ENCODE results near the gene MXD4. TPM values are rescaled to one million over a fixed set of nuclear protein-coding genes. Genes with fewer than 3 reads are reported as not detected.

Gene MXD4
- total RNA-seq, 2 experiments from 2014 or later, result 1.5 to 2.3 TPM

DNA sequence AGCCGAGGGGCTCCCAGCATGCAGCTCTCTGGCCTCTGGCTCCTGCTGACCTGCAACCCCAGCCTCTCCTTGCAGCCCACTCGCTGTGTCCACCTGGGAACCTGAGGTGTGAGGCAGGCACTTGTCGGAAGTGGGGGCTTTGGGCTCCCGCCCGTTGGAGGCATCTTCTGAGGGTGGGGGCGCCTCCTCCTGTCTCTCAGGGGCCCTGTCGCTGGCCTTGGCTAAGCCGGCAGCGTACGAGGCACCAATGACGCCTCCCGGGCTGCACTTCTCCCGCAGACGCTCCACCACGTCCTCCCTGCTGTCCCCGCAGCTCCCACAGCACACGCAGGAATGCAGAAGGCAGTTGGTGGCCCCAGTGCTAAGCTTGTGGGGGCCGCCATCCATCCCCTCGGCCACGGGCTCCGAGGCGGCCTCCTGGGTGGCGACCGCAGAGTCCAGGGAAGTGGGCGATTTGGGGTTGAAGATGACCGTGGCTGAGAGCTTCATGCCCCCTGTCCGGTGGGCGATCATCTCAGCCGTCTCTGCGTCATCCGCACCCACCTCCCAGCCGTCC lies 42.5 kb upstream of the MXD4 start:
- Mint-ChIP-seq H3K4me3 (no peak overlapping the region), H3K27me3 (no peaks in the 10 kb centered on the region), H3K4me1 (ENCODE audit: low read depth) (no peaks in the 10 kb centered on the region), H3K9me3 (peaks cover 12% of the 10 kb centered on the region), H3K27ac (no peak overlapping the region), H3K36me3 (ENCODE audit: low read depth) (no peaks in the 10 kb centered on the region)
- ATAC-seq (no peak), DNase-seq (no peak)
- ChIA-PET POLR2A (no interaction called here), CTCF (interaction anchor here (1.0 kb wide), 1 partner anchor 18 kb away, joined by 3 read pairs; no protein-coding TSS in a partner anchor)
- intact Hi-C loops (cut with micrococcal nuclease), result no loop called here
- TF ChIP-seq, protein P1, sequence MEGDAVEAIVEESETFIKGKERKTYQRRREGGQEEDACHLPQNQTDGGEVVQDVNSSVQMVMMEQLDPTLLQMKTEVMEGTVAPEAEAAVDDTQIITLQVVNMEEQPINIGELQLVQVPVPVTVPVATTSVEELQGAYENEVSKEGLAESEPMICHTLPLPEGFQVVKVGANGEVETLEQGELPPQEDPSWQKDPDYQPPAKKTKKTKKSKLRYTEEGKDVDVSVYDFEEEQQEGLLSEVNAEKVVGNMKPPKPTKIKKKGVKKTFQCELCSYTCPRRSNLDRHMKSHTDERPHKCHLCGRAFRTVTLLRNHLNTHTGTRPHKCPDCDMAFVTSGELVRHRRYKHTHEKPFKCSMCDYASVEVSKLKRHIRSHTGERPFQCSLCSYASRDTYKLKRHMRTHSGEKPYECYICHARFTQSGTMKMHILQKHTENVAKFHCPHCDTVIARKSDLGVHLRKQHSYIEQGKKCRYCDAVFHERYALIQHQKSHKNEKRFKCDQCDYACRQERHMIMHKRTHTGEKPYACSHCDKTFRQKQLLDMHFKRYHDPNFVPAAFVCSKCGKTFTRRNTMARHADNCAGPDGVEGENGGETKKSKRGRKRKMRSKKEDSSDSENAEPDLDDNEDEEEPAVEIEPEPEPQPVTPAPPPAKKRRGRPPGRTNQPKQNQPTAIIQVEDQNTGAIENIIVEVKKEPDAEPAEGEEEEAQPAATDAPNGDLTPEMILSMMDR (IDR thresholded peaks at IDR 0.05), result no peak

DNA sequence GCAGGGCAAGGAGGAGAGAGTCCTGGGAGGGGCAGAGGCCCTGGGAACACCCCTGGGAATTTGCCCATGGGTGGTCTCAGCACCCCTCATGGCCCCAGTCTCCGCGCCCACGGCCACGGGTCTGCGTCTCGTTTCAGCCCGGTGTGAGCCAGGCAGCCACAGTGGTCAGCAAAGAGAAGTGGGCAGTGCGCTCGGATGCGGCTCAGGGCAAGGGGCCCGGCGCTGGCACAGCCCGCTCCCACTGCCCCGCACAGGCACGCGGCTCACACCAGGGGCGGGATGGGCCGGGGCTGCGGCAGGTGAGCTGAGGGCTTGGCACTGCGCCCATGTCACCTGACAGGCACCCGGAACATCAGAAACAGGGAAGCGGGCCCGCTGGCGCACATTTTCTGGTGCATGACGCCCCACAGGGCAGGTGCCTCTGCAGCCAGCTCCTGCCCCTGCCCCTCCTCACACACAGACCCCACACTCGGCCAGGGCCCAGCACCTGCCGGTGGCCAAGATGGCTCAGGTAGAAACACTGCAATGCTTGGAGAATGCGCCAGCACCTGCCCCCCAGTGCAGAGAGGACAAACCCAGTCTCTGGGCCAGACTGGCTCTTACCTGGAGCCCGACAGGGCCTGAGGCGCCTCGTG lies 41.9 kb upstream of the MXD4 start:
- no peaks in the 10 kb centered on the region for H3K4me1 Mint-ChIP-seq (ENCODE audit: low read depth)
- H3K36me3 Mint-ChIP-seq (ENCODE audit: low read depth), result no peaks in the 10 kb centered on the region
- H3K9me3 Mint-ChIP-seq, result peaks cover 12% of the 10 kb centered on the region
- H3K4me3 Mint-ChIP-seq, result no peak overlapping the region
- TF ChIP-seq, protein P1 (IDR thresholded peaks at IDR 0.05), result no peak
- ATAC-seq (no peak), DNase-seq (no peak)
- H3K27ac Mint-ChIP-seq, result no peak overlapping the region
- CTCF ChIA-PET, result interaction anchor here (1.0 kb wide), 1 partner anchor 18 kb away, joined by 3 read pairs; no protein-coding TSS in a partner anchor
- H3K27me3 Mint-ChIP-seq, result no peaks in the 10 kb centered on the region
- intact Hi-C loops (cut with micrococcal nuclease), result no loop called here
- POLR2A ChIA-PET, result no interaction called here

DNA sequence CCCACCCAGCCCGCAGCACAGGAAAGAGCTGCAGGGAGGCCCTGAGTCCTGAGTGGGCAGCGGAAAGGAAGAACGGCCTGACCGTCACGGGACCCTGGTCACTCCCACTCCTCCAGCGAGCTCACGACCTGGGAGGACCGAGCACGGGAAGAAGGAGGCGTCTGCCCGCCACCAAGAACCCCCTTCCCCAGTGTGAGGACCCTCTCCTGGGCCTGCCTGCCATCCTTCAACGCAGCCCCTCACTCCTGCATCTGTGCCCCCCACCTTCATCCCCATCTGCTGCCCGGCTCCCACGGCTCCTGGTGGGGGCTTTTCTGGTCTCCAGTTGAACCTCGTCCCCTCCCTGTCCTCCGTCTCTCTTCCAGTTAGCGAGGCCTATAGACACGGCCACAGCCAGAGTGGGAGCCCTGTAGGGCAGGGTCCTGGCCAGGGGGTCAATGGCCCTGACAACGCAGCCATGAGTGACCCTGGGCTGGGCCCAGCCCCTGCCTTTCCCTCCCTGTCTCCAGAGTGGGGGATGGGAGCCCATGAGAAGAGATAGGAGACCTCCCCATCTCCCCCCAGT lies 41.3 kb upstream of the MXD4 start:
- ATAC-seq, result no peak
- H3K4me3 Mint-ChIP-seq, result no peak overlapping the region
- no peaks in the 10 kb centered on the region for H3K27me3 Mint-ChIP-seq
- POLR2A ChIA-PET, result interaction anchor here (1.1 kb wide), 1 partner anchor 12 kb away, joined by 3 read pairs; no protein-coding TSS in a partner anchor
- peaks cover 2% of the 10 kb centered on the region for H3K4me1 Mint-ChIP-seq (ENCODE audit: low read depth)
- no peak for DNase-seq
- H3K27ac Mint-ChIP-seq, result no peak overlapping the region
- CTCF ChIA-PET, result interaction anchor here (1.0 kb wide), 1 partner anchor 19 kb away, joined by 3 read pairs; no protein-coding TSS in a partner anchor
- TF ChIP-seq, protein P1 (IDR thresholded peaks at IDR 0.05), result no peak
- H3K36me3 Mint-ChIP-seq (ENCODE audit: low read depth), result no peaks in the 10 kb centered on the region
- intact Hi-C loops (cut with micrococcal nuclease), result no loop called here
- H3K9me3 Mint-ChIP-seq, result peaks cover 11% of the 10 kb centered on the region

DNA sequence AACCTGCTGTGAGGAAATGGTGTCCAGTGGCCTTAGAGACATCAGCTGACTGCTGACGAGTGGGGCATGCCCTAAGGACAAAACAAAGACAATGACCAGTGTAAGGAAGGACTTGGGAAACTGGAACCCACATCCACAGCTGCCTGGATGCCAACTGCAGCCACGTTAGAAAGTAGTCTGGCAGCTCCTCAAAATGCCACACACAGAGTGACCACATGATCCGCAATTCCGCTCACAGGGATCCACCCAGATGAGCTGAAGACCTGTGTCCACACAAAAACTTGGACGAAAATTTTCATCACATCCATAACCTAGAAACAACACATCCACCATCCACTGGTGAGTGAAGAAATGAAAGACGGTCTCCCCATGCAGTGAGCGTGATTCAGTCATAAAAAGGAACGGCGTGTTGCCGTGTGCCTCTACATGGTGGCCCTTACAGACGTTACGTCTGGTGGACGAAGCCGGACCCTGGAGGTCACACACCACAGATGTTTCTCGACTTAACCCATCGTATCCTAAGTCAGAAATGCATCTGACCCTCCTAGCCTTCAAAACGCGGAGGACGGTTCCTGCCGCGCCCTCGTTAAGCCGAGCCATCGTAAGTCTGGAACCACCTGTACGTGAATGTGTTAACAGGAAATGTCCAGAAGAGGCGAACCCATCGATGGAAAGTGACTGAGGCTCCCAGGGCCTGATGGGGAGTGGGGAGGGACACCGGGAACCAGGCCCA lies 40.6 kb upstream of the MXD4 start:
- ChIA-PET POLR2A (interaction anchor here (1.1 kb wide), 1 partner anchor 12 kb away, joined by 3 read pairs; no protein-coding TSS in a partner anchor), CTCF (no interaction called here)
- Mint-ChIP-seq H3K27me3 (no peaks in the 10 kb centered on the region), H3K27ac (no peak overlapping the region), H3K36me3 (ENCODE audit: low read depth) (no peaks in the 10 kb centered on the region), H3K4me1 (ENCODE audit: low read depth) (peaks cover 9% of the 10 kb centered on the region), H3K4me3 (no peak overlapping the region), H3K9me3 (peaks cover 6% of the 10 kb centered on the region)
- TF ChIP-seq, protein P1 (IDR thresholded peaks at IDR 0.05), result no peak
- intact Hi-C loops (cut with micrococcal nuclease), result no loop called here
- ATAC-seq (no peak), DNase-seq (no peak)

All from activated CD8-positive, alpha-beta T cell treated with anti-CD3 and anti-CD28 coated beads for 36 hours (primary cell).